Hematopoietic multipotent progenitor cell treated with erythropoietin and hydrocortisone succinate and interleukin-3 and kit ligand, for 6 days (in vitro differentiated cells): ENCODE results near the gene MSH2.
"Not testable (repeated sequence)": the region's sequence is repeated elsewhere in the genome, so short reads cannot be mapped to it uniquely, and the experiment has no call there.

Experiments used
- DNase-seq: peaks from one replicate; pipeline ENCODE4 v3.0.0-alpha.2; 2015

MSH2 gene

DNA sequence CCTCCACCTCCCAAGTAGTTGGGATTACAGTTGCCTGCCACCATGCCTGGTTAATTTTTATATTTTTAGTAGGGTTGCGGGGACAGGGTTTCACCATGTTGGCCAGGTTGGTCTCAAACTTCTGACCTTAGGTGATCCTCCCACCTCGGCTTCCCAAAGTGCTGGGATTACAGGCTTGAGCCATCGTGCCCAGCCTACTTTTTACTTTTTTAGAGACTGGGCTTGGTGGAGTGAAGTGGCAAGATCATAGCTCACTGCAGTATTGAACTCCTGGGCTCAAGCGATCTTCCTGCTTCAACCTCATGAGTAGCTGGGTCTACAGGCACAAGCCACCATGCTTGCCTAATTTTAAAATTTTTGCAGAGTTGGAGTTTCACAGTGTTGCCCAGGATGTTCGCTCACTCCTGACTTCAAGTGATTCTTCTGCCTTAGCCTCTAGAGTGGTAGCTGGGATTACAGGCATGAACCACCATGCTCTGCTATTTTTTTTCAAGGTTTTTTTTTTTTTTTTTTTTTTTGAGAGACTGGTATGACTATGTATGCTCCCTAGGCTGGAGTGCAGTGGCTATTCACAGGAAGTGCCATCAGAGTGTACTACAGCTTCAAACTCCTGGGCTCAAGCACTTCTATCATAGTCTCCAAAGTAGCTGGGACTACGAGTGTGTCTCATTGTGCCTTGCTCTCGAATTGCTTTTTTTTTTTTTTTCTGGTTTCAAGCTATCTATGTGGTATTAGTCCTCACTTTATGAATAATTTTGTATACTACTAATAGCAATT lies 11.9 kb downstream of the MSH2 start:
- no peak for DNase-seq

DNA sequence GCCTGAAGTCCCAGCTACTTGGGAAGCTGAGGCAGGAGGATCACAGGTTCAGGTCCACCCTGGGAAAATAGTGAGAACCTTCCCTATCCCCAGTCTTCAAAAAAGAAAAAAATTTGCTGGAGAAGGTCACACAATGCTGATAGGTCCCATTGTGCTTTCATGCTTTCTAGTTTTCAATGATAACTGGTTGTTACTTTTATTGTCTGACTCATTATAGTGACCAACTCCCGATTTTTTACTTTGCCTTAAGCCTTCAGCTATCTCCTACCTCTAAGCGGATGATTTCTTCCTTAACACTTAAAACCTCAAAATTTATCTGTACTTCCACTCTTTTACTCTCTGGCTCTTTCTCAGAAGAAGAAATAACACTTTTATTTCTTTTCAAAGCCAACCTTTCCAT lies 17.3 kb downstream of the MSH2 start:
- no peak for DNase-seq

- not testable (repeated sequence) for DNase-seq
Observed at GRCh38 chr2:47420683-47421082, 17.7 kb downstream of the MSH2 start.

- DNase-seq: no peak
Observed at GRCh38 chr2:47422016-47422415, 19.1 kb downstream of the MSH2 start.

DNA sequence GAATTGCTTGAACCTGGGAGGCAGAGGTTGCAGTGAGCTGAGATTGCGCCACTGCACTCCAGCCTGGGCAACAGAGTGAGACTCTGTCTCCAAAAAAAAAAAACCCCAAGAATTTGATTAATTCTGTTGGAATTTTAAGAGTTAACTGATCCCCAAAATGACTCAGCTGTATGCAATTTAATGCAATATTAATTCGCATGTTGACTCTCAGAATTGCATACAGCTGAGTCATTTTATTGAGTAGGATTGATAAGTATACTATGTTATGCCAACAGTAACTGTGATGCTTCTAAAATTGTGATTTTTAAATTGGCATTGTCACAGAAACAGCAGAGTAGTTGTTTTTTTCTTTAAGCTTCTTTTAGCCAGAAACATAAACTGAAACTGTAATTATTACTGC lies 19.6 kb downstream of the MSH2 start:
- no peak for DNase-seq

DNA sequence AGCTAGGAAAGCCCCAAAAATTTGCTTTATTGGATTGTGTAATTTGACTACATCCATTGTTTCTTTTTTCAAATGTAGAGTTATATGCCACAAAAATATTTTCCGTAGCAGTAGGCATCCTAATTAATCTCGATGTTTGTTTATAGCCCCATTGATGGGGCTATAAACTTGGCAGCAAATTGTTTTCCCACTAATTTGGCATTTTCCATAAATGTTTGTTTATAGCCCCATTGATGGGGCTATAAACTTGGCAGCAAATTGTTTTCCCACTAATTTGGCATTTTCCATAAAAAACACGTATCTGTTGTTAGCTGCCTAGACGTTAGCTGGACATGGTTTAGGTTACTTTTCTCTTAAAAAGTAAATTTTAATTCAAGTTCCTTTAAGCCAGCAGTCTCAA lies 23.8 kb downstream of the MSH2 start:
- DNase-seq: no peak

GRCh38 chr2:47429795-47430194 lies 26.8 kb downstream of the MSH2 start:
- DNase-seq: no peak

GRCh38 chr2:47433006-47433405 lies 30.1 kb downstream of the MSH2 start:
- DNase-seq: not testable (repeated sequence)

- DNase-seq: not testable (repeated sequence)
Observed at GRCh38 chr2:47433445-47433844, 30.5 kb downstream of the MSH2 start.

- DNase-seq: peak; percentile 46
Observed at GRCh38 chr2:47437287-47437686, 34.3 kb downstream of the MSH2 start.

DNA sequence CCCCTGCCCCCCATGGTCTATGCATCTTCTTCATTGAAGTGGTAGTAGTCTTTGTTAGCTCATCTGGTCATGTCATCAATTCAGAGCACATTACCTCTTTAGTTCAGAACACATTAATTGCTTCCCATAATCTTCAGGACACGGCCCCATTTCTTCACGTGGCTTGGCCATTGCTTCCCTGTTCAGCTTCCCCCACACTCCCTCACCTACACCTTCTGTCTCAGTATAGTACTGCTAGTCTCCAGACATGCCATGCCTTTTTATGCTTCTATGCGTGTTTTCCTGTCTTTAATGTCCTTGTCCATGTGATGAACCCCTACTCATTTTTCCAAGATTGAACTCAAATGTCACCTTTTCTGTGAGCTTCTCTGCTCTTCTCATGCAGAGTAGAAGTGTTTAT lies 35.1 kb downstream of the MSH2 start:
- DNase-seq: no peak

- no peak for DNase-seq
Observed at GRCh38 chr2:47438783-47439182, 35.8 kb downstream of the MSH2 start.

DNA sequence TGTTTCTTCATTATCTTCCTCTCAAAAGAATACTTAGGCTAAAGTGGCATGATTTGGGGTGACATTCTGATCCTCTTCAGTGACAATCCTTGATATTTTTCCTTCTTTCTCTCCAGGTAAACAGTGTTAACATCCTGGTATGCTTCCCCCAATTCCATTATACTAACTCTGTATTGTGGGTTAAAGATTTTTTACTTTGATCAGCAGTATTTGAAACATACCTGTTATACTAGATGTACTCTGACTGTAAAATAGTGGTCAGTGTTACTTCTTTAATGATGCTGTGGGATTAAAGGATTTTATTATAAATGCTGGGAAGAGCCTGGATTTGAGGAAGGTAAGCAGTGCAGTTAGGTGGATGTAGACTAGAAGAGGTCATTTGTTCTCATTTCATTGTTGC lies 48.8 kb downstream of the MSH2 start:
- DNase-seq: no peak

DNA sequence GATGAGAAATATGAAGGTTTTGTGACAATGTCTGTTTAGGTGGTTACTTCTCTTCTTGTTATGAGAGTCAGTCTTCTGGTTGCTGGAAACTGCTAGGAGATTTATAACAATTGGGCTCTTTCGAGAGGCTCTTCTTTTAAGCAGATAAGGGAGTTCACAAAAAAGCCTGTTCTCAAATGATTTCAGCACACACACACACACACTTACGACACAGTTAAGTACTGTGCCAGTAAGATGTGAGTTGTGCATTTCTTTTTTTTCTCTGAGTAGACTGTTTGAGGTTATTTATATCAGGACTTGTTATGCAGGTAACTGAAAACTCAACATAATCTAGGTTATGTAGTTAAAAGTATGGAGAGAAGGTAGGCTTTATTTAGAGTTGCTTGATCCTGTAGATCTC lies 49.8 kb downstream of the MSH2 start:
- no peak for DNase-seq

DNA sequence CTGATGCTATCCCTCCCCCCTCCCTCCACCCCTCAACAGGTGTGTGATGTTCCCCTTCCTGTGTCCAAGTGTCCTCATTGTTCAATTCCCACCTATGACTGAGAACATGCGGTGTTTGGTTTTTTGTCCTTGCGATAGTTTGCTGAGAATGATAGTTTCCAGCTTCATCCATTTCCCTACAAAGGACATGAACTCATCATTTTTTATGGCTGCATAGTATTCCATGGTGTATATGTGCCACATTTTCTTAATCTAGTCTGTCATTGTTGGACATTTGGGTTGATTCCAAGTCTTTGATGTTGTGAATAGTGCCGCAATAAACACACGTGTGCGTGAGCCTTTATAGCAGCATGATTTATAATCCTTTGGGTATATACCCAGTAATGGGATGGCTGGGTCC lies 51.9 kb downstream of the MSH2 start:
- not testable (repeated sequence) for DNase-seq

- no peak for DNase-seq
Observed at GRCh38 chr2:47455411-47455810, 52.5 kb downstream of the MSH2 start.

DNA sequence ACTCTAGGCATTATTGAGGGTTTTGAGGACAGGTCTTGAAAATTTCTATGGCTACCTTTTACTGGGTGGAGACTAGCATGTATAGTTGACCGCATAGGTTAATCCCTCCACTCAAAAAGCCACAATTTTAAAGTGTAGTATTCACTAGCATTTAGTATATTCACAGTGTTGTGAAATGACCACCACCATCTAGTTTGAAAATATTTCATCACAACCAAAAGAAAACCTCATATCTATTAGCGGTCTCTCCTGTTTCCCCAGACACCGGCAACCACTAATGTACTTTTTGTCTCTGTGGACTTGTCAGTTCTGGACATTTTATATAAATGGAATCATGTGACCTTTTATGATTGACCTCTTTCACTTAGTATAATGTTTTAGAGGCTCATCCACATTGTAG lies 53.9 kb downstream of the MSH2 start:
- peak; percentile 57 for DNase-seq

- DNase-seq: peak; percentile 15
Observed at GRCh38 chr2:47457268-47457667, 54.3 kb downstream of the MSH2 start.

GRCh38 chr2:47459021-47459420 lies 56.1 kb downstream of the MSH2 start:
- peak; percentile 22 for DNase-seq

- peak; percentile 20 for DNase-seq
Observed at GRCh38 chr2:47460766-47461165, 57.8 kb downstream of the MSH2 start.

DNA sequence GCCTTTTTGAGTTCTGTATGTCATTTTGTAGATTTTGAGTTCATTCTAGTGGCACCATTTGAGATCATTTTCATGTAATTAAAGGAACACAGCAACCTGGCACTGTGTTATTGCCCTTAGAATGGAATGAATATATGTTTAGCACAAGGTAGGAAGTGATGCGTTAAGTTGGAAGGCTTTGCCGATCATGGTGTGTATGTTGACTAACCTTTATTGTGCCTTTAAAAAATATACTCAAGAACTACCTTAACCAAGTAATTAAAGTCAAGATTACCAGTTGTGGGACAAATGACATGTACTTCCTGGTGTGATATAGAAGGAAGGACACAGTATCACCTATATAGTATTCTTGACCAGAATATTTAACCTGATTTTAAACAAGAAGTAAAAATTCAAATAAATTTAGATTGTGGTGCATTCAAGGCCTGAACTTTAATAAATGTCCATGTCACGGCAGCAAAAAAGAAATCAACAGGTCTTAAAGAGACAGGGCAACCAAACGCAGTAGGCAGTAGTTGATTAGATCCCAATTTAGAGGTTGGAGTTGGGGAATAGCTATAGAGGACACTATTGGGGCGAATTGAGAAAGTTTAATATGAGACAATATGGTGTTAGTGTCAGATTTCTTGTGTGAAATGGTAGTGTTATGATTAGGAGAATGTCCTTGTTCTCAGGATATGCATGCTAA lies 68.6 kb downstream of the MSH2 start:
- DNase-seq: no peak

GRCh38 chr2:47479863-47480262 lies 76.9 kb downstream of the MSH2 start:
- DNase-seq: no peak

GRCh38 chr2:47483191-47483590 lies 80.2 kb downstream of the MSH2 start:
- DNase-seq: no peak

GRCh38 chr2:47484396-47484795 lies 81.4 kb downstream of the MSH2 start:
- DNase-seq: no peak

- DNase-seq: no peak
Observed at GRCh38 chr2:47485177-47485576, 82.2 kb downstream of the MSH2 start.
